Measurements from ENCODE around the gene NR6A1. TPM values are rescaled to one million over a fixed set of nuclear protein-coding genes. Genes with fewer than 3 reads are reported as not detected.

NR6A1 gene
- total RNA-seq, 2 experiments from 2014 or later = not detected

DNA sequence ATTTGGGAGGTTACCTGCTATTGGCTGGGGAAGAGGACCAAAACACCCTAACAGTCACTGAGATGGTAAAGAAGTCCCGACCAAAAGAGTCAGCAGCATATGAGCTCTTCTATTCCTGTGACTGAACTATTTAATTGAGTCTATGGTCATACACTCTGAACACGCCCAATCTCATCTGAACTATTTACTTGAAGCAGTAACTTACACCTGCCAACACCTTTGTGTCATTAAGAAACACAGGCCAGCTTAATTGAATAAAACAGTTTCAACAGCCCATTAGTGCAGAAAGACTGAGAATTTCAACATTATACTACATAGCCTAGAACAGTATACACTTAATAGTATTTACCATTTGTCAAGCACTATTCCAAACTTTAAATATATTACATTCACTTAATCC, 47.8 kb downstream of the NR6A1 start:
- Mint-ChIP-seq H3K27me3 (peaks cover 2% of the 10 kb centered on the region), H3K4me3 (no peak overlapping the region), H3K27ac (no peak overlapping the region), H3K36me3 (ENCODE audit: low read depth) (no peaks in the 10 kb centered on the region), H3K4me1 (ENCODE audit: low read depth) (no peaks in the 10 kb centered on the region), H3K9me3 (no peaks in the 10 kb centered on the region)
- H3K27ac ChIP-seq (ENCODE audit: low read depth in 1 of 2, low read length in 2 of 2) = no peak overlapping the region
- H3K9me3 ChIP-seq (ENCODE audit: control insufficient read depth in 1 of 2, insufficient read depth in 1 of 2, low read length in 2 of 2) = no peaks in the 10 kb centered on the region
- no peaks in the 10 kb centered on the region for H3K4me1 ChIP-seq (ENCODE audit: insufficient read depth, low read length)
- ChIA-PET POLR2A (no interaction called here), CTCF (interaction anchor here (1.4 kb wide), 1 partner anchor 11 kb away, joined by 8 read pairs; no protein-coding TSS in a partner anchor)
- no peak for DNase-seq
- intact Hi-C loops (cut with DNase I, micrococcal nuclease) = no loop called here
- no peak for ATAC-seq (ENCODE audit: poor library complexity)
- no peaks in the 10 kb centered on the region for H3K36me3 ChIP-seq (ENCODE audit: insufficient read depth, low read length)
- TF ChIP-seq, protein P1, sequence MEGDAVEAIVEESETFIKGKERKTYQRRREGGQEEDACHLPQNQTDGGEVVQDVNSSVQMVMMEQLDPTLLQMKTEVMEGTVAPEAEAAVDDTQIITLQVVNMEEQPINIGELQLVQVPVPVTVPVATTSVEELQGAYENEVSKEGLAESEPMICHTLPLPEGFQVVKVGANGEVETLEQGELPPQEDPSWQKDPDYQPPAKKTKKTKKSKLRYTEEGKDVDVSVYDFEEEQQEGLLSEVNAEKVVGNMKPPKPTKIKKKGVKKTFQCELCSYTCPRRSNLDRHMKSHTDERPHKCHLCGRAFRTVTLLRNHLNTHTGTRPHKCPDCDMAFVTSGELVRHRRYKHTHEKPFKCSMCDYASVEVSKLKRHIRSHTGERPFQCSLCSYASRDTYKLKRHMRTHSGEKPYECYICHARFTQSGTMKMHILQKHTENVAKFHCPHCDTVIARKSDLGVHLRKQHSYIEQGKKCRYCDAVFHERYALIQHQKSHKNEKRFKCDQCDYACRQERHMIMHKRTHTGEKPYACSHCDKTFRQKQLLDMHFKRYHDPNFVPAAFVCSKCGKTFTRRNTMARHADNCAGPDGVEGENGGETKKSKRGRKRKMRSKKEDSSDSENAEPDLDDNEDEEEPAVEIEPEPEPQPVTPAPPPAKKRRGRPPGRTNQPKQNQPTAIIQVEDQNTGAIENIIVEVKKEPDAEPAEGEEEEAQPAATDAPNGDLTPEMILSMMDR (IDR thresholded peaks at IDR 0.05) = no peak
- no peaks in the 10 kb centered on the region for H3K27me3 ChIP-seq (ENCODE audit: control insufficient read depth in 1 of 2, insufficient read depth in 2 of 2, low read length in 2 of 2)
- no peak overlapping the region for H3K4me3 ChIP-seq (ENCODE audit: low read length)

DNA sequence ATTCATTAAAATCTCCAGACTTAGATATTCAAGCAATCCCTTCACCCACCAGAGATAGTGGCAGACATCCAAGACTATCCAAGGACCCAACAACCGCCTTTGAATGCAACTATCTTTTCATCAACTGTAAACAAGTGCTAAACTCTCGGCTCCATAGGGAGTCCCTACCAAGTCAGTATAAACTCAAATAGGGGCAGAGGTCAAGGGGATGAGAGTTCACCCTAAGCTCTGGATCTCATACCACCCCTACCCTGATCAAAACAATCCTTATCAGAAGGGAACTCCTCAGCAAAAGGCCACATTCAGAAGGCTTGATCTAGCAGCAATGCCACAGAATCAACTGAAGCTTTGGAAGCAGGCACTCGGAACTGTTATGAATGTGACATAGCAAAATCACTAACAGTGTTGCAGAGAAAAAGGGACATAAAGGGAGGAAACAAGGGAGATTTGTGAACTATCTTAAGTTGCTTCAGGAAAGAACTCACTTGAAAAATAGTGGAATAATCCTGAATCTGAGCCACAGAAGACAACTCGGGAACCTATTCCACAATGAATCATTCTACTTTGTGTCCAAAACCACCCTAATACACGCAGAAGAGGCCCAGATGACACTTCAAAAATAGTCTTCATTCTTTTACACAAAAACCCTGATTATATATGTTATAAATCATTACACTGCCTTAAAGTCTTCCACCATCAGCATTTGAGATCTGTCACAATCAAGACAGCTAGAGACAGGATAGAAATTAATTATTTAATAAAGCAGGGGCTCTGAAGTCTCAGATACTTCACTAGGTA, 49.8 kb downstream of the NR6A1 start:
- Mint-ChIP-seq H3K9me3 (no peaks in the 10 kb centered on the region), H3K4me1 (ENCODE audit: low read depth) (no peaks in the 10 kb centered on the region), H3K4me3 (no peak overlapping the region), H3K27ac (no peak overlapping the region), H3K36me3 (ENCODE audit: low read depth) (no peaks in the 10 kb centered on the region), H3K27me3 (peaks cover 3% of the 10 kb centered on the region)
- Histone ChIP-seq H3K4me1 (ENCODE audit: insufficient read depth, low read length) (no peaks in the 10 kb centered on the region), H3K27ac (ENCODE audit: low read depth in 1 of 2, low read length in 2 of 2) (no peak overlapping the region), H3K27me3 (ENCODE audit: control insufficient read depth in 1 of 2, insufficient read depth in 2 of 2, low read length in 2 of 2) (no peaks in the 10 kb centered on the region), H3K9me3 (ENCODE audit: control insufficient read depth in 1 of 2, insufficient read depth in 1 of 2, low read length in 2 of 2) (no peaks in the 10 kb centered on the region), H3K36me3 (ENCODE audit: insufficient read depth, low read length) (no peaks in the 10 kb centered on the region), H3K4me3 (ENCODE audit: low read length) (no peak overlapping the region)
- intact Hi-C loops (cut with DNase I, micrococcal nuclease) = no loop called here
- ATAC-seq (ENCODE audit: poor library complexity) (no peak), DNase-seq (no peak)
- POLR2A ChIA-PET = no interaction called here
- TF ChIP-seq, protein P1 (IDR thresholded peaks at IDR 0.05) = no peak
- CTCF ChIA-PET = no interaction called here

DNA sequence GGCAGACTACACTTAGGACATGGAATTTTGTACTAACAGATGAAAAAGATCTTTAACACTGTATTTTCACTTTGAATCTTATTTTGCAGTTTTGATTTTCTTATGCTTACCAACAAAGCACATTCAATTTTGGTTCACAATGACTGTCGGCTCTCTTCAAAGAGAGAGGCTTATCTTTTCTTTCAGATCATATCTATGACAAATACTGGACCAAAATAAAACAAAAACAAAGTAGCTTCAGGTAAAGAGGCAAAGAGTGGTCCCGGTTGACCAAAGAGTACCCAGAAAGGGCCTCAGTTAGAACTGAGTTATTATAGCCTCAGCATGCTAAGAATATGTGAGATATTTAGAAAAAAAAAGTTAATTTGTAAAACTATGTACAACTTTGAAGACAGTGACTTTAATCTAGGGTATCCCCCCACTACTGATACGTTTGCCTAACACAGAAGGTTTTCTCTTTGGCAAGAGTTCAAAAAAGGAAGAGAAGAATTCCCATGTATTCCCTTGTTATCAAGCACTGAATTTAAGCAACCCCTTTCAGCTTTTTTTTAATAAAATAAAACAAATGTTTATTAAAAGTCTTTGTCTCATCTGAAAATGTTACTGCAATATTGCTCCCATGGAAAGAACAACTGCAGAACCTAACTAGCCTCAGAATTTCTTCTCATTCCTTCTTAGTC, 50.5 kb downstream of the NR6A1 start:
- Mint-ChIP-seq H3K27me3 (peaks cover 3% of the 10 kb centered on the region), H3K27ac (no peak overlapping the region), H3K36me3 (ENCODE audit: low read depth) (no peaks in the 10 kb centered on the region), H3K4me3 (no peak overlapping the region), H3K9me3 (no peaks in the 10 kb centered on the region), H3K4me1 (ENCODE audit: low read depth) (no peaks in the 10 kb centered on the region)
- intact Hi-C loops (cut with DNase I, micrococcal nuclease) = no loop called here
- H3K27ac ChIP-seq (ENCODE audit: low read depth in 1 of 2, low read length in 2 of 2) = no peak overlapping the region
- DNase-seq = no peak
- ATAC-seq (ENCODE audit: poor library complexity) = no peak
- POLR2A ChIA-PET = no interaction called here
- H3K27me3 ChIP-seq (ENCODE audit: control insufficient read depth in 1 of 2, insufficient read depth in 2 of 2, low read length in 2 of 2) = no peaks in the 10 kb centered on the region
- H3K4me3 ChIP-seq (ENCODE audit: low read length) = no peak overlapping the region
- no peaks in the 10 kb centered on the region for H3K9me3 ChIP-seq (ENCODE audit: control insufficient read depth in 1 of 2, insufficient read depth in 1 of 2, low read length in 2 of 2)
- CTCF ChIA-PET = no interaction called here
- H3K36me3 ChIP-seq (ENCODE audit: insufficient read depth, low read length) = no peaks in the 10 kb centered on the region
- H3K4me1 ChIP-seq (ENCODE audit: insufficient read depth, low read length) = no peaks in the 10 kb centered on the region
- TF ChIP-seq, protein P1 (IDR thresholded peaks at IDR 0.05) = no peak
